Liver (tissue), 3 donors: Measurements from ENCODE around the gene POLA1.

Source experiments
- CTCF ChIP-seq: fragments of 150-350 bp; IDR thresholded peaks from 2 replicates; pipeline ENCODE4 v1.5.1; 2017; ENCODE audit warnings: improper control_type of control experiment, low read depth, low read length; ENCODE audit not compliant: missing input control
- EGR1 ChIP-seq, 2 donors: IDR thresholded peaks; 2 replicates each; pipeline ENCODE4 v1.6.1; 2016 to 2018; ENCODE audit warnings: antibody characterized with exemption in 2 of 2, low read depth in 2 of 2
- FOXA1 ChIP-seq: IDR thresholded peaks from 2 replicates; pipeline ENCODE4 v1.6.1; 2016; ENCODE audit warnings: antibody characterized with exemption
- GABPA ChIP-seq, 2 donors: IDR thresholded peaks in 1 of 2; conservative IDR thresholded peaks in 1 of 2; 2 replicates each; pipeline ENCODE4 v1.6.1; 2016; ENCODE audit warnings: antibody characterized with exemption in 2 of 2, mild to moderate bottlenecking in 1 of 2, moderate library complexity in 1 of 2
- HNF4A ChIP-seq, 2 donors: conservative IDR thresholded peaks; 2 replicates each; pipeline ENCODE4 v1.6.1; 2016; ENCODE audit warnings: antibody characterized with exemption in 2 of 2, mild to moderate bottlenecking in 2 of 2
- HNF4G ChIP-seq: IDR thresholded peaks from 2 replicates; pipeline ENCODE4 v1.6.1; 2016; ENCODE audit warnings: antibody characterized with exemption
- JUND ChIP-seq, 2 donors: IDR thresholded peaks; 2 replicates each; pipeline ENCODE4 v1.6.1; 2016; ENCODE audit warnings: antibody characterized with exemption in 2 of 2
- RAD21 ChIP-seq, 2 donors: IDR thresholded peaks; 2 replicates each; pipeline ENCODE4 v1.6.1; 2016; ENCODE audit warnings: antibody characterized with exemption in 2 of 2, mild to moderate bottlenecking in 2 of 2
- REST ChIP-seq: IDR thresholded peaks from 2 replicates; pipeline ENCODE4 v1.6.1; 2016; ENCODE audit warnings: antibody characterized with exemption, mild to moderate bottlenecking
- RXRA ChIP-seq, 2 donors: IDR thresholded peaks; 2 replicates each; pipeline ENCODE4 v1.6.1; 2017 to 2018; ENCODE audit warnings: antibody characterized with exemption in 2 of 2, mild to moderate bottlenecking in 1 of 2
- SP1 ChIP-seq: IDR thresholded peaks from 2 replicates; pipeline ENCODE4 v1.6.1; 2018; ENCODE audit warnings: antibody characterized with exemption, mild to moderate bottlenecking
- TAF1 ChIP-seq: conservative IDR thresholded peaks from 2 replicates; pipeline ENCODE4 v1.6.1; 2016; ENCODE audit warnings: antibody characterized with exemption, mild to moderate bottlenecking
- TF ChIP-seq, protein P1 (sequence below): IDR thresholded peaks from 2 replicates; pipeline ENCODE4 v1.6.1; 2016; ENCODE audit warnings: antibody characterized with exemption
- TF ChIP-seq, protein P2 (sequence below): IDR thresholded peaks from 2 replicates; pipeline ENCODE4 v1.6.1; 2016; ENCODE audit warnings: antibody characterized with exemption
- donor health status: healthy.
- donor health status: healthy.

DNA sequence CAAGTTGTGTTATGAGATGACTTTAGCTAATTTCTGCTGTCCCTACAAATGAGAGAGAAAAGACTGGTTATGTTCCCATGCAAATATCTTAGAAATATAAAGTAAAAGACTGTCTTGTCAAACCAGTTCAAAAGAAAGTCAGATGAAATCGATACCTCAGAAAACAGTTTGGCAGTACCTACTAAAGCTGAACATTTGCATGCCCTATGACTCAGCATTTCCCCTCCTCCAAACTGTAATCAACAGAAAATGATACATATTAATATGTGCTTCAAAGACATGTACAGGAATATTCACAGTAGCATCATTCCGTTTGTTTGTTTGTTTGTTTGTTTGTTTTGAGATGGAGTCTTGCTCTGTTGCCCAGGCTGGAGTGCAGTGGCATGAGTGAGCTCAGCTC is 231.7 kb downstream of the POLA1 start:
- no peak for TF ChIP-seq REST
- no peak for TF ChIP-seq EGR1 (IDR thresholded peaks at IDR 0.05; ENCODE audit: low read depth in 2 of 2)
- TF ChIP-seq CTCF, result no peak
- no peak for TF ChIP-seq RAD21 (IDR thresholded peaks at IDR 0.05)
- TF ChIP-seq TAF1, result no peak
- no peak for TF ChIP-seq JUND (IDR thresholded peaks at IDR 0.05)
- TF ChIP-seq, protein P1, sequence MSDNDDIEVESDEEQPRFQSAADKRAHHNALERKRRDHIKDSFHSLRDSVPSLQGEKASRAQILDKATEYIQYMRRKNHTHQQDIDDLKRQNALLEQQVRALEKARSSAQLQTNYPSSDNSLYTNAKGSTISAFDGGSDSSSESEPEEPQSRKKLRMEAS, result no peak
- no peak for TF ChIP-seq HNF4G
- TF ChIP-seq, protein P2, sequence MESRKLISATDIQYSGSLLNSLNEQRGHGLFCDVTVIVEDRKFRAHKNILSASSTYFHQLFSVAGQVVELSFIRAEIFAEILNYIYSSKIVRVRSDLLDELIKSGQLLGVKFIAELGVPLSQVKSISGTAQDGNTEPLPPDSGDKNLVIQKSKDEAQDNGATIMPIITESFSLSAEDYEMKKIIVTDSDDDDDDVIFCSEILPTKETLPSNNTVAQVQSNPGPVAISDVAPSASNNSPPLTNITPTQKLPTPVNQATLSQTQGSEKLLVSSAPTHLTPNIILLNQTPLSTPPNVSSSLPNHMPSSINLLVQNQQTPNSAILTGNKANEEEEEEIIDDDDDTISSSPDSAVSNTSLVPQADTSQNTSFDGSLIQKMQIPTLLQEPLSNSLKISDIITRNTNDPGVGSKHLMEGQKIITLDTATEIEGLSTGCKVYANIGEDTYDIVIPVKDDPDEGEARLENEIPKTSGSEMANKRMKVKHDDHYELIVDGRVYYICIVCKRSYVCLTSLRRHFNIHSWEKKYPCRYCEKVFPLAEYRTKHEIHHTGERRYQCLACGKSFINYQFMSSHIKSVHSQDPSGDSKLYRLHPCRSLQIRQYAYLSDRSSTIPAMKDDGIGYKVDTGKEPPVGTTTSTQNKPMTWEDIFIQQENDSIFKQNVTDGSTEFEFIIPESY, result no peak
- TF ChIP-seq RXRA (IDR thresholded peaks at IDR 0.05), result no peak
- no peak for TF ChIP-seq HNF4A (conservative IDR thresholded peaks at IDR 0.05)
- TF ChIP-seq SP1, result no peak
- no peak for TF ChIP-seq GABPA (IDR thresholded peaks at IDR 0.05 in 1 of 2, conservative IDR thresholded peaks at IDR 0.05 in 1 of 2)
- TF ChIP-seq FOXA1, result no peak
